OCI-M2 (cell line): ENCODE results near the gene SFTPD.

ENCODE experiments used
- DNase-seq: peaks from one replicate; lab custom pipeline; 2025; ENCODE audit not compliant: unreplicated experiment; lab: John Stamatoyannopoulos, UW

Gene SFTPD

DNA sequence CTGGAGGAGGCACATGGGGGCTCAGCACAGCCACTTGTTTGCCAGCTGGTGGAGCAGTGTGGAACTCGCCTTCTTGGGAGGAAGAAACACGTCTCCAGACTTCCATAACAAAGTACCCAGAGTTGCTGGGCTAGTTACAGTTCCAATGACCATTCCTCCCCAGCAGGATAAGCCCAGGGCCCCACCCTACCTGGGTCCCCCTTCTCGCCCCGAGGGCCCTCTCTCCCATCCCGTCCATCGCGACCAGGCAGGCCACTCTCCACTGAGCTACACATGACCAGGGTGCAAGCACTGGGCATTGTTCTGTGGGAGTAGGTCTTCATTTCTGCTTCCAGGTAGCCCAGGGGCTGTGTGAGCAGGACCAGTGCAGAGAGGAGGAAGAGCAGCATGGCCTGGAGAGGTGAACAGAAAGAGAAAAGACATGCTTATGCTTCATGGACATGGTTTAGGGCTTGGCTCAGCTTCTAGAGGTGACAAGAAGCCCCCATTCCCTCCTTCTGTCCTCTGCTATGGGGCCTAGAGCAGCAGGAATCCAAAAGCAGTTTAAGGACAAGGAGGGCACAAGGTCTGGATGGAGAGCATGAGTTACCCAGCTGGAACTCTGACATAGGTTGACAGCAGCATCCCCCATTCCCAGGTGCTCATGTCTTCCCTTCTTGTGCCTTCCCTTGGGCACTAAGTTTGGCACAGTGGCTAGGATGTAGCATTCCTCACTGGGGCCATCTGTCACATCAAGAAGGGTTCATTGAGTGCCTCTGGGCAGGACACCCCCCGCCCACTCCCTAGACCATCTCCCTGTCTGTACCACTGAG lies 2.4 kb downstream of the SFTPD start:
- no peak for DNase-seq

DNA sequence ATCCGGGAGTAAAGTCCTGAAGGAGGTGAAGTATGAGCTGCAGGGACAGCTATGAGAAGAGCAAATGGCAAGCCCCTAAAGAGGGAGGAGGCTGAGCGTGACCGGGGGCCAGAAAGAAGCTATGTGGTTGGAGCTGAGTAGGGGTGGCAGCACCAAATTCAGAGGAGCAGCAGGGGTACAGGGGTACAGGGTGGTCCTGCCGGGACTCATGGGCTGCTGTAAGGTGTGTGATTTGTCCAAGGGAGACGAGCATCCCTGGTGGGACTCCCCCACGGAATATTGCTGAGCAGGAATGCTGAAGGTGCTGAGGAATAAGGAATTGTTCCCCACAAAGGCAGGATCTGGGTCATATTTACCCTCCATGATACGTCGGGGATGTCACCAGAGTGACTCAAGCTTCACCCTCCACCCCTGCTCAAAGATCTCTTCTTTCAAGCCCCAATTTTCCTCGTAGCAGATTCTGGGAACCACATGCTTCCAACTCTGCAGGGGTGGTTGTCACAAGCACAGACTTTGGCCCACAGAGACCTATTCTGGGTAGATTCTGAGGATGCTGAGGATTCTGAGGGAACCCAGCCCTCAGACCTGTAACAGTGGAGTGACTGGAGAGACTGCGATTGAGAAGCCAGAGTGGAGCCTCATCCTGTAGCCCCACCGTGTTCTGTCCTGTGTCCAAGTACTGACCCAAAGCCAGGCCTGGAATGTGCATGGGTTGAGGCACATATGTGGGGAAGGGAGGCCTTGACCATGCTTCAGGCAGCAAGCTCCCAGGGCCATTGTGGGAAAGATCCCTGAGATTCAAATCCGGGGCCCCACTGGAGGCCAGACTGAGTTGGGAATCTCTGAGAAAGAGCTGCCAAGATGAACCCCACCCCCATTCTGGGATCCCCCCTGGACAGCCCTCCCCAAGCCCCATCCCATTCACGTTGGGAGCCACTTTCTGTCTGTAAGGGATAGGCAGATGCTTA lies 4.2 kb downstream of the SFTPD start:
- DNase-seq, result no peak

DNA sequence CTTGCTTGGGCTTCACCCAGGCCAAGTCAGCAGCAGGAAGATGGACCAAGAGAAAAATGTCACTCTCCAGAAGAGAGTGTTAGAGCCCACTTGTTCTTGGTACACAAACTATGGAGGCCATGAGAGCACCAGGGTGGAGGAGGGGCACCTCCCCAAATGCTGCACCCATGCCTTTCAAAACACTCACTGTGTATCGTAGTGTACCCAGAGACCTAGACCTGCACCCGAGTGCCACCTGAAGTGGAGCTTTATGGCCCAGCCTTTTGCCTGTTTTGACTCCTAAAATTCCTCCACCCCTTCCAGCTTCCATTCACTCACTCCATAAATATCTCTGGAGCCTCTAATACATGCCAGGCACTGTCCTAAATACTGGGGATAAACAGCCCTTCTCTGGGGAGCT lies 5.0 kb downstream of the SFTPD start:
- DNase-seq, result no peak

DNA sequence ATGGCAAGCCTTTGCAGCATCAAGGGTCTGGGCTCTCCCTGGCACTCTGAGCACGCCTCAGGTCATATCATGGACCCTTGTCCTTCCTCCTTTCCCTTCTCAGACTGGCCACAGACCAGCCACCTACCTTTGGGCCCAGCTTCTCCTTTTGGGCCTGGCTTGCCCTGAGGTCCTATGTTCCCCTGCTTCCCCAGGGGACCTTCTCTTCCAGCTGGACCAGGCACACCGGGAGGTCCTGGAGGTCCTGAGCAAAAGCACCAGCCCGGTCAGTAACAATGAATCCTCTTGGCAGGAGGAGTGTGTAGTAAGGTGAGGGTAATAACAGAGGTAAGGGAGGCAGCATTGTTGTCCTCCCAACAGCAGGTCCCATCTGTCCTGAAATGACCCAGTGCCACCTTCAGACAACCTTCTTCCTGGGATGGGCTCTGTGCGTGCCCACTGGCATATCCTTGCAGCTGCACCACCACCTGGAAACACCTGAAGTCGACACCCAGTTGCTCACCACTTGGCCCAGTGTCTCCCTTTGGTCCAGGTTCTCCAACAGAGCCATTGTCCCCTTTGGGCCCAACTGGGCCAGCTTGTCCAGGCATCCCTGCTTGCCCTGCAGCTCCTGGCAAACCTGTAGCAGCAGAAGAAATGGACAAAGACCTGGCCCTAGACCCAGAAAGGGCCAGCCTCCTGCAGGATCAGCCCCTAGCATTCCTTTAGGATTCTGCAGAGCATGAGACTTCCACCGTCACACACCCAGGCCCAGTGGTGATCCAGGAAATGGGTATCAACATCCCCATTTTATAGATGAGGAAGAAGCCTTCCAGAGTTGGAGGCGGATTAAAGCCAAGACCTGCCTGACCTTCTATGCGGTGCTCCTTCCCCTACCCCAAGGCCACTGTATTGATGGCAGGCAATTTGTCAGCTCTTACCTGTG lies 6.4 kb downstream of the SFTPD start:
- DNase-seq, result no peak

DNA sequence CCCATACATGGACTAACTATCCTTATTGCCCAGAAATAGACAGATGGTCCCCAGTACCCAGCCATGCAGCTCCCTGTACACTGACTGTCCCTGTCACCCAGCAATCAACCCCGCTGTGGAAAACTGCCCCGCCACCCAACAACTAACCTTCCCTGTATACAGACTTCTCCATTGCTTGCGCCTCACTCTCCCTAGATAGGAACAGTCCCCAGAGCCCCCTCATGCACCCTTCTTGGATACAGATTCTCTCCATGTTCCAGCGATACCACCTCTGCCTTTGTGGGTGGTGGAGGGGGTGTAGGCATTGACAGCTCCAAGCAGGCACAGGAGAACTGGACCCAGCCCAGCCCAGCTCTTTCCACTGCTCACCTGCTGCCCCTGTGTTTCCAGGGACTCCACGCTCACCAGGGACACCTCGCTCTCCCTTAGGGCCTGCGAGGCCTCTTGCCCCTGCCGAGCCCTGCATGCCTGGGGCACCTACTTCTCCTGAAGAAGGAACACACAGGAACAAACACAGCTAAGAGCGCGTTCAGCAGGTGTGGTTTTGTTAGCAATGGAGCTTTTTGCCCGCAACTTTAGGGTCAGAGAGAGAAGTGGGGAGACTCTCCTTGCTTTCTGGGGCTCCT lies 7.2 kb downstream of the SFTPD start:
- no peak for DNase-seq

DNA sequence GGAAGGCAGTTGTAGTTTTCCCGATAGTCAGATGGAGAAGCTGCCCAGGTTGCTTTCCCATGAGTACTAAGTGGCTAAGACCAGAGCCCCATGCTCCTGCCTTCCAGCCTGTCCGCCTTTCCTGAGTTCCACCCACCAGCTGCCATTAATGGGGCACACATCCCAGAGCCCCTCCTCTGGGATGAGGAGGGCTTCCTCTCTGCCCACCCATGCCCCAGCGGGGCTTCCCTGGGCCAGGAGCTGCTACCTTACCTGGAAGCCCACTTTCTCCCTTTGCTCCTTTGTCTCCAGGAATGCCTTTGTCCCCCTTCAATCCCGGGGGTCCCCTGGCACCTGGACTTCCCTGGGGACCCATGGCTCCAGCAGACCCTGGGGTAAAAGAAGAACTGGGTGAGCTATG lies 7.8 kb downstream of the SFTPD start:
- DNase-seq, result no peak

DNA sequence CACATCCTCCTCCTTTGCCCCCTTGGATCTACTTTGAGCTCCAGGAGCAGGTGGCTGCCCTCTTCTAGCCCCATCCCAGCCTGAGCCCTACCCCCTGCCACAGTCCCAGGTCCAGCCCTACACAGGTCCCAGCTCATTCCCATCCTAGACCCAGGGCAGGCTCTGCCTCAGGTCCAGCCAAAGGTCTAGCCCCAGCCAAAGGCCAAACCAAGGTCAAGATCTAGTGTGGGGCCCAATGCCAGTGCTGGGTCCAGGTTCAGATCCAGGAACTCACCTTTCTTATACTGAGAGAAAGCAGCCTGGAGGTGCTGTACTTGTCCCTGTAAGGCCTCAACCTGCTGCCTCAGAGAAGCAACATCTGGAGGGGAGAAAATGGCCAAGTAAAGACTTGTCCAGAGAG lies 8.5 kb downstream of the SFTPD start:
- DNase-seq, result no peak

DNA sequence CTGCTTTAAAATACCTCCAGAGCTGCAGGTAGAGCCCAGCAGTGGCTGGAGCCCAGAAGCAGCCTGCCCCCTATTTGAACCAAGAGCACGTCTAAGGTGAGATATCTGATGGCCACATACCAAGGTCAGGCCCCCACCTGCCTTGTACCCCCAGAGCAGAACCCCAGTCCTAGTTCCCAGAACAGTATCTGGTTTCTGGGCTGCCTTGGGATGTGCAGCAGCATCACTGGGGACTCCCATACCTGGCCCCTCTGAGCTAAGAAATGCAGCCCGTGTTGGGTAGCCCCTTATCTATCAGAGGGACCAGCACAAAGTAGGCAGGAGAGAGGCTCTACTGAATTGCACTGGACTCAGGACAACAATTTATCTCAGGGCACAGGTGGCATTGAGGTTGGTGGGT lies 8.9 kb downstream of the SFTPD start:
- DNase-seq, result no peak

DNA sequence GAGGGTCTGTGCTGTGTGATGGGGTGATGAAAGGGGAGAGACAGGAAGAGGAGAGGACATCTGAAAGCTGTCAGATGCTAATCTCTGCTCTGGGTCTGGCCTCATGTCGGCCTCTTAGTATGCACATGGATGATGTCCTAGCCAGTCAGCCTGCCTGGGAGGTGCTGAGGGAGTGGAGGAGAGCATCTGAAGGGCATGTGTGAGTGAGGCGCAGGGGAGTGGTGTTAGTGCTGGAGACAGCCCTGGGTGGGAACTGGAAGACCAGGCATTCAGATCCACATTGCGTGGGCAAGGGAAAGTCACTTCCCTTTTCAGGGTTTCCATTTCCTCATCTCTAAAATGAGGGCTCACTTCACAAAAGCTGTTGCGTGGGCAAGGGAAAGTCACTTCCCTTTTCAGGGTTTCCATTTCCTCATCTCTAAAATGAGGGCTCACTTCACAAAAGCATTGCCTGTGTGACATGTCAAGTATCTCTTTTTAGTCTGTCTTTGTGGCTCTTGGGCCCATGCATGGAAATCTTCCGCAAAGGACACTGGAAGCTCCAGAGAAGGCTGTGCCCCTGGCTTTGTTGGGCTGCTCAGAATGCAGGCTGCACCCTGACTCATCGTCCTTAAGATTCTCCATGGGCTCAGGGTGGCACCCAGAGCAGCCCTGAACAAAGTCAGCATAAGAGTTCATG lies 10.0 kb downstream of the SFTPD start:
- DNase-seq, result peak; percentile 7

DNA sequence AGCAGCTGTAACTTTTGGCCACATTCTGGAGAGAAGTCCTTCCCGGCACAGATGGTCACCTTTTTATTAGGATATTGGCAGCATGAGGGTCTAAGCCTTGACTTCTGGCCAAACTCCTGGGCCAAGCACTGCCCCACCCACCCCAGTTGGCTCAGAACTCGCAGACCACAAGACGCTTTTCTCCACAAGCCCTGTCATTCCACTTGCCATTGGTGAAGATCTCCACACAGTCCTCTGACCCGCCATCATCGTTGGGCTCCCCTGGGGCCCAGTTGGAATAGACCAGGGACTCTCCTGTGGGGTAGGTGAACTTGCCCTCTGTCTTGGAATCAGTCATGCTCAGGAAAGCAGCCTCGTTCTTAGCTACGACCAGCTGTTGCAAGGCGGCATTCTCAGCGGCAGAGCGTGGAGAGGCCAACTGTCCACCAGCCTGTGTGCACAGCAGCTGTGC lies 11.2 kb downstream of the SFTPD start:
- no peak for DNase-seq

DNA sequence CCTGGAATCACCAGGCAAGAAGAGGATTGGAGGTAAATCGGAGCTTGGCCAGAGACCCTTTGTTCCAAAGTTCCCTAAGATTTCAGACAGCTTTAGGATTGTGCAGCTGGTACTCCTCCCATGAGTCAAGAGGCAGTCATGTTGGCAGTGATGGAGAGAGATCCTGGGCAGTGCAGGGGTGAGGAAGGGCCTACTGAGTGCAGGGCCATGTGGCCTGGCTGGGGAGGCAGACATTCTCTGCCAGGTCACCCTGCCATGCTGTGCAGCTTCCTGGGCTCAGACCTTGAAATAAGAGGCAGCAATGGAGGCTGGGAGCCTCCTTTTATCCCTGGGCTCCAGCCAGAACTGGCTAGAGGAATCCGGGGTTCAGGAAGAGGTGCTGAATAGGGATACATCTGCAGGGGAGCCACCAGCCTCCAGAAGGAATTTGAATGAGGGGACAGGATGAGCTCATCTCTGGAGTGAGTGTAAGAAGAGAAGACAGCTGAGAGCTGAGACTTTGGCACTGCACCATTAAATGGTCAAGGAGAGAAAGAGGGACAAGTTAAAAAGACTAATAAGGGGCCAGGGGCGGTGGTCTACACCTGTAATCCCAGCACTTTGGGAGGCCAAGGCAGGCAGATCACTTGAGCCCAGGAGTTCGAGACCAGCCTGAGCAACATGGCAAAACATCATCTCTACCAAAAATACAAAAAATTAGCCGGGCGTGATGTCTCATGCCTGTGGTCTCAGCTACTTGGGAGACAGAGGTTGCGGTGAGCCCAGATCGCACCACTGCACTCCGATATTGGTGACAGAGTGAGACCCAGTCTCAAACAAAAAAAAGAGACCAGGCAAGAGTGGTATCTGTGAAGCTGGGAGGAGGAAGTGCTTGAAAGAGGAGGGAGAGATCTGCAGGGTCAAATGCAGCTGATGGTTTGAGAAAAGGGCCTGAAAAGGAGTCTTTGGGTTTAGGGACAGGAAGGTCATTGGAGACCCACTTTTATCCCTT lies 12.0 kb downstream of the SFTPD start:
- DNase-seq, result no peak

DNA sequence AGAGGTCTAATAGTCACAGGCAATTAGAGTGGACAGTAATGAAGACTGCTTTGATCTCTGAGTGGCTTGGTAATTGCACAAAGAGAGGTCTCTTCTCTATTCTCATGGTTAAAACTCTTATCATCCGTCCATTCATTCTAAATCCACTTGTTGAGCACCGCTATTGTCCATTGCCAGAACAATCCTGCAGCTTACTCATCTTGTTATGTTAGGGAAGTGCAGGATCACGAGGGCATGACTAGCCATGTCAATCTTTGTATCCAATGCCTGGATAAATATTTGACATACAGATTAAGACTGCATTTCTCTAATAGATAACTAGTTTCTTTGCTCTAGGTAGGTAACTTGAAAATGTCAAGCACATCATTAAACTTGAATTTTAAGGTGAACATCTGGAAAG lies 14.9 kb downstream of the SFTPD start:
- no peak for DNase-seq

DNA sequence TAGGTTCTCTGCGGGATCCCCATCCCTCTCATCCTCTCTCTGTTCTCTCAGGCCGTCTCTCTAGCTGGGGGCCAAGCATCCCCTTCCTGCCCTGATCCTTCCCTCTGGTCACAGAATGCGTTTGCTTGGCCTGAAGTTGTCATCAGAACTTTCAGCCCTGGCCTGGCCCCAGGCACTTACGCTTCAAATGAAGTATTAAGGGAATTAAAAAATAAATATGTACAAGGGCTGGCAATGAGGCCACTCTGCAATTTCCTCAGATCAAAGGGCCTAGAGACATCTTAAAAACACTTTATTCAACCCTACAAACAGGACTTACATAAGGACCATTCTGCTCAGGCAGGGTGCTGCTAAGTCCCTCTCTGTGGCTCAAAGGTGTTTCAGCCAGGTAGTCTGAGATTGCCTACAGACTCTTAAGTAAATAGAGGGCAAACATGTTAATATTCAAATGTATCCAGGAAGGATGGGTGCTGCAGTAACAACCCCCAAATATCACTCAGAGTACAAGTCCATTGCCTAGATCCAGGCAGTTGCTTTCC lies 16.0 kb downstream of the SFTPD start:
- no peak for DNase-seq

DNA sequence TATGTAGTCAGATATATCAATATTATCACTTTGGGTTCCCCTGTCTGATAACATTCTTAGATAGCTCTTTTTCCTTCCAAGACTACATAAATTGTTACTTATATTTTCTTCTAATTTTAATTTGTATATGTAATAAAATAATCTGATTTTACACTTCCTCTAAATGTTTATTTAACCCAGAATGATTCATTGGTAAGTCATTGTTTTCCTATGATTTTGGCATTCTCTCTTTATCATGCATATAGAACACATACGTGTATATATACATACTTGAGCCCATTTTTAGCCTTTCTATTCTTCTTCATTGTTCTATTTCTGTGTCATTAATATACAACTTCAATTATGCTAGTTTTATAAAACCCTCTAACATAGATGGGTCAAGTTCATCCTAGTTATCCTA lies 16.6 kb downstream of the SFTPD start:
- DNase-seq, result no peak

DNA sequence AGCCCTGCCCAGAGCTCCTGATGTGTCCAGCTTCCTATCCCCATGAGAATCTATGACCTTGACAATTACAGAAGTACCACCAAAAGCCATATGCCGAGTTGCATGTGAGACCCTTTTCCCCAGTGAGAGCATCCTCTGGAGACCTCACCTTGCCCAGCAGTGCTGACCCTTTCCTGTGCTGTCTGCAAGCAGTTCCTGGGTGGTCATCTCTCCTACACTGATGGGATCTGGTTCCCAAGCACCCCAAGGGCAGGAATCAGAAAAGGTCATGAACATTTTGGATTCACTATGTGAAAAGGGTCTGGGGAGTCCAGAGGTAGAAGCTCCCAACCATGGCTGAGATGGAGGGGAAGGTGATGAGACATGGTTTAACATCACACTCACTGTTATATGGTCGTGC lies 18.2 kb downstream of the SFTPD start:
- no peak for DNase-seq

DNA sequence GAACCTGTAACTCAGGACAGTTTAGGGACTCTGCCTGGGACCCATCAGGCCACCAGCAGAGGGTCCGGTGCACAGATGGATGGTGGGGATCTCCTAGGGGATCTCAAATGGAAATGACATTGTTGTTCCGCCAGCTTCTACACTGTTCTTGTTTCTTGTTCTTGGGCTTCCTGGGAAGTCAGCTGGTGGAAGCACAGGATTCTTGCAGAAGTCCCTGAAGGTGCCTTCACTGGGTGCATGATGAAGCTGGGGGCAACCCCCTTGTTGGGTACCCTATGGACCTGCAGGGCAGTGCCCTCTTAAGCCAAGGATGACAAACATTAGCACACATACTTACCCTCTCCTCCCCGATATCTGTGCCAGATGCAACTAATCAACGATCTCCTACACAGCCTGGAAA lies 18.6 kb downstream of the SFTPD start:
- no peak for DNase-seq

DNA sequence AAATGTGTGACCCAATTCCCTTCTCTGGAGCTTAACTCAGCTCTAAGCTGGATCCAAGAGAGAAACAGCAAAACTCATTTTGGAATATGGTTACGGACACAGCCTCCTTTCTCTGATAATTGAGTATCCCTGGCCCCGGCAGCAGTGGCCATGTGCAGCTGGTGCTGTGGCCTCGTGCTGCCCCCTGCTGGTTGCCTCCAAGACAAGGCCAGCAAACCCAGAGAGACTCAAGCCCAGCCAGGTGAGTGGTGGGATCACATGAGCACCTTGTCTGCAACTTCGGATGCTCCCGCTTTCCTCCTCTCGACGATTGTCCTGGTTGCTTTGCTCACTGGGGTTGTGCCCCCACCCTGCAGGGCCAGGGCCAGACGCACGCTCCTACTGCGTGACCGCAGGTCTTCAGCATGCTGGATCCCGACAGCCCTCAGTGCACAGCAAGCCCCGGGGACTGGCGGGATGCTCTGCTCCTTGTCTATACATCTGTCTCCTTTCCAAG lies 19.4 kb downstream of the SFTPD start:
- DNase-seq, result no peak

DNA sequence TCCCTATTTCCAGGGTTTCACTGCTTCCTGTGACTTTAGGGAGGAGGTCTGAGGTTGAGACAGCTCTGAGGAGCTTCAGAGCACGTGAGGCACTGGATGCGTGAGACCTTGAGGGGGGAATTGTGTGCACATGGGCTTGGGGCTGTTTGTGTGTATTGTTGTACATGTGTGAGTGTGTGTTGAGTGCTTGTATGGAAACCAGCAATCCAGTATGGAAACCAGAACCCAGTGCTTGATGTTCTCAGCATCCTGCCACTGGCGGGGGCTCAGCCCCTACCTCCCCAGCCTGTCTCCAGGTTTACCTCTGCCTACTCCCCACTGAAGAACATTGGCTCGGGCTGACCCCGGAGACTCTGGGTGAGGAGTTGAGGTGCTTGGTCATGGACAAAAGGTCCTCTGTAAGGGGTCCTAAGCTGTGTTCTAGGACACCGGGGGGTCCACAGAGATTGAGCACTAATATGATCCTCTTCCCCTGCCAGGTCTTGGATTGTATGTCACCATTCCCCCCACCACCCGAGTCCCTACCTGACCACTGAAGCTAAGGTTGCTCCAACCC lies 20.8 kb downstream of the SFTPD start:
- DNase-seq, result no peak
